ENCODE measurements around the gene PRX.

Gene PRX

GRCh38 chr19:40379446-40380198 lies 33.6 kb downstream of the PRX start:
- in situ Hi-C loops (cut with HindIII; ENCODE audit: low sequenced_read_pairs) = no loop called here
- H3K4me3 ChIP-seq (ENCODE audit: low read depth, low read length) = no peak overlapping the region
- DNase-seq (ENCODE audit: low read depth, low spot score) = no peak
- no peak for TF ChIP-seq CTCF (IDR thresholded peaks at IDR 0.05; ENCODE audit: low read depth, low read length)

- in situ Hi-C loops (cut with HindIII; ENCODE audit: low sequenced_read_pairs) = no loop called here
- no peak for DNase-seq (ENCODE audit: low read depth, low spot score)
- no peak for TF ChIP-seq CTCF (IDR thresholded peaks at IDR 0.05; ENCODE audit: low read depth, low read length)
- no peak overlapping the region for H3K4me3 ChIP-seq (ENCODE audit: low read depth, low read length)
Observed at GRCh38 chr19:40378509-40378908, 34.7 kb downstream of the PRX start.

- in situ Hi-C loops (cut with HindIII; ENCODE audit: low sequenced_read_pairs) = no loop called here
- H3K4me3 ChIP-seq (ENCODE audit: low read depth, low read length) = no peak overlapping the region
- no peak for DNase-seq (ENCODE audit: low read depth, low spot score)
- TF ChIP-seq CTCF (IDR thresholded peaks at IDR 0.05; ENCODE audit: low read depth, low read length) = no peak
Observed at GRCh38 chr19:40377876-40378385, 35.2 kb downstream of the PRX start.

GRCh38 chr19:40376286-40376862 lies 36.8 kb downstream of the PRX start:
- TF ChIP-seq CTCF (IDR thresholded peaks at IDR 0.05; ENCODE audit: low read depth, low read length) = no peak
- no peak for DNase-seq (ENCODE audit: low read depth, low spot score)
- no peak overlapping the region for H3K4me3 ChIP-seq (ENCODE audit: low read depth, low read length)
- in situ Hi-C loops (cut with HindIII; ENCODE audit: low sequenced_read_pairs) = no loop called here

- DNase-seq (ENCODE audit: low read depth, low spot score) = no peak
- H3K4me3 ChIP-seq (ENCODE audit: low read depth, low read length) = no peak overlapping the region
- no peak for TF ChIP-seq CTCF (IDR thresholded peaks at IDR 0.05; ENCODE audit: low read depth, low read length)
- in situ Hi-C loops (cut with HindIII; ENCODE audit: low sequenced_read_pairs) = no loop called here
Observed at GRCh38 chr19:40374084-40374483, 39.1 kb downstream of the PRX start.

- no peak for TF ChIP-seq CTCF (IDR thresholded peaks at IDR 0.05; ENCODE audit: low read depth, low read length)
- DNase-seq (ENCODE audit: low read depth, low spot score) = no peak
- in situ Hi-C loops (cut with HindIII; ENCODE audit: low sequenced_read_pairs) = no loop called here
- H3K4me3 ChIP-seq (ENCODE audit: low read depth, low read length) = no peak overlapping the region
Observed at GRCh38 chr19:40371802-40372122, 41.4 kb downstream of the PRX start.

Measured in astrocyte of the spinal cord (primary cell).